WTC11 (cell line): ENCODE measurements around the gene ADAMTS10.

Experiments used
- E2F4 ChIP-seq: sonication (generic); formaldehyde crosslinking; IDR thresholded peaks from 2 replicates; pipeline ENCODE4 v1.8.1; 2022; ENCODE audit warnings: low read depth, mild to moderate bottlenecking, moderate library complexity, missing genetic modification reagents, borderline replicate concordance
- ESRRA ChIP-seq: sonication (generic); formaldehyde crosslinking; IDR thresholded peaks from 2 replicates; pipeline ENCODE4 v1.8.1; 2022; ENCODE audit warnings: mild to moderate bottlenecking, missing genetic modification reagents, borderline replicate concordance
- FOXK1 ChIP-seq: sonication (generic); formaldehyde crosslinking; IDR thresholded peaks from 2 replicates; pipeline ENCODE4 v1.8.0; 2022; ENCODE audit warnings: mild to moderate bottlenecking, moderate library complexity, missing genetic modification reagents
- MLX ChIP-seq: sonication (generic); formaldehyde crosslinking; IDR thresholded peaks from 2 replicates; pipeline ENCODE4 v1.8.1; 2023; ENCODE audit warnings: mild to moderate bottlenecking, missing genetic modification reagents, moderate library complexity
- MXD4 ChIP-seq: fragments of 250-450 bp; sonication (Bioruptor Pico); IDR thresholded peaks from 2 replicates; pipeline ENCODE4 v1.8.0; 2021; ENCODE audit warnings: mild to moderate bottlenecking, moderate library complexity, borderline replicate concordance
- NFYB ChIP-seq: sonication (generic); formaldehyde crosslinking; conservative IDR thresholded peaks from 2 replicates; pipeline ENCODE4 v1.8.0; 2022; ENCODE audit warnings: low read depth, missing genetic modification reagents
- PRDM15 ChIP-seq: sonication (generic); formaldehyde crosslinking; IDR thresholded peaks from 2 replicates; pipeline ENCODE4 v1.8.0; 2022; ENCODE audit warnings: missing genetic modification reagents
- SMAD4 ChIP-seq: sonication (generic); formaldehyde crosslinking; IDR thresholded peaks from 2 replicates; pipeline ENCODE4 v1.8.0; 2022; ENCODE audit warnings: mild to moderate bottlenecking, missing genetic modification reagents
- TCF7 ChIP-seq: sonication (generic); formaldehyde crosslinking; IDR thresholded peaks from 2 replicates; pipeline ENCODE4 v1.8.0; 2022; ENCODE audit warnings: mild to moderate bottlenecking, low read depth, missing genetic modification reagents, moderate library complexity
- TEAD4 ChIP-seq: sonication (generic); formaldehyde crosslinking; IDR thresholded peaks from 2 replicates; pipeline ENCODE4 v1.8.0; 2022; ENCODE audit warnings: mild to moderate bottlenecking, missing genetic modification reagents
- ZNF416 ChIP-seq: fragments of 250-450 bp; sonication (Bioruptor Pico); IDR thresholded peaks from 2 replicates; pipeline ENCODE4 v1.9.0; 2021; ENCODE audit warnings: mild to moderate bottlenecking, inconsistent platforms
- TF ChIP-seq, protein P1 (sequence below): fragments of 200-600 bp; IDR thresholded peaks from 2 replicates; pipeline ENCODE4 v1.8.0; 2022; ENCODE audit warnings: antibody characterized with exemption
- TF ChIP-seq, protein P2 (sequence below): sonication (generic); formaldehyde crosslinking; IDR thresholded peaks from 2 replicates; pipeline ENCODE4 v1.8.1; 2022; ENCODE audit warnings: missing genetic modification reagents, borderline replicate concordance

DNA sequence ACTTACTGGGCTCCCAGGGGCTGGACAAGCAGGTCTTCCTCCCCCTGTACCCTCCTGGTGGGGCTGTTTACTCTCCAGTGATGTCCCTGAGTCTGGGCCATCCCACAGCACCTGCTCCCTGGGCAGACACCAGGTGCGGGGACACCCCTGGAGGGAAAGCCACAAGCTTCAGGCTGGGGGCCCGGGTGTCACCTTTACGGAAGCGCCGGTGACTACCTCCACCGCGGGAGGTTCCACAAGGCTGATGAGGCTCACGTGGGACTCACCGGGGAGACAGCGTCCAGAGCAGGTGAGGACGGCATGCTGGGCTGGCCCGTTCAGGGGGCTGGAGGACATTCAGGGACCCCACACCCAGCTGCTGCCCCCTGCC, 44.8 kb upstream of the ADAMTS10 start:
- TF ChIP-seq MLX (CRISPR knock-in tag): no peak
- TF ChIP-seq, protein P1, sequence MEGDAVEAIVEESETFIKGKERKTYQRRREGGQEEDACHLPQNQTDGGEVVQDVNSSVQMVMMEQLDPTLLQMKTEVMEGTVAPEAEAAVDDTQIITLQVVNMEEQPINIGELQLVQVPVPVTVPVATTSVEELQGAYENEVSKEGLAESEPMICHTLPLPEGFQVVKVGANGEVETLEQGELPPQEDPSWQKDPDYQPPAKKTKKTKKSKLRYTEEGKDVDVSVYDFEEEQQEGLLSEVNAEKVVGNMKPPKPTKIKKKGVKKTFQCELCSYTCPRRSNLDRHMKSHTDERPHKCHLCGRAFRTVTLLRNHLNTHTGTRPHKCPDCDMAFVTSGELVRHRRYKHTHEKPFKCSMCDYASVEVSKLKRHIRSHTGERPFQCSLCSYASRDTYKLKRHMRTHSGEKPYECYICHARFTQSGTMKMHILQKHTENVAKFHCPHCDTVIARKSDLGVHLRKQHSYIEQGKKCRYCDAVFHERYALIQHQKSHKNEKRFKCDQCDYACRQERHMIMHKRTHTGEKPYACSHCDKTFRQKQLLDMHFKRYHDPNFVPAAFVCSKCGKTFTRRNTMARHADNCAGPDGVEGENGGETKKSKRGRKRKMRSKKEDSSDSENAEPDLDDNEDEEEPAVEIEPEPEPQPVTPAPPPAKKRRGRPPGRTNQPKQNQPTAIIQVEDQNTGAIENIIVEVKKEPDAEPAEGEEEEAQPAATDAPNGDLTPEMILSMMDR: no peak
- TF ChIP-seq MXD4 (CRISPR knock-in tag): no peak
- no peak for TF ChIP-seq SMAD4 (CRISPR knock-in tag)
- no peak for TF ChIP-seq PRDM15 (CRISPR knock-in tag)
- TF ChIP-seq ESRRA: no peak
- no peak for TF ChIP-seq E2F4 (CRISPR knock-in tag)
- TF ChIP-seq TEAD4 (CRISPR knock-in tag): no peak
- no peak for TF ChIP-seq FOXK1 (CRISPR knock-in tag)
- TF ChIP-seq NFYB (CRISPR knock-in tag): no peak
- TF ChIP-seq, protein P2, sequence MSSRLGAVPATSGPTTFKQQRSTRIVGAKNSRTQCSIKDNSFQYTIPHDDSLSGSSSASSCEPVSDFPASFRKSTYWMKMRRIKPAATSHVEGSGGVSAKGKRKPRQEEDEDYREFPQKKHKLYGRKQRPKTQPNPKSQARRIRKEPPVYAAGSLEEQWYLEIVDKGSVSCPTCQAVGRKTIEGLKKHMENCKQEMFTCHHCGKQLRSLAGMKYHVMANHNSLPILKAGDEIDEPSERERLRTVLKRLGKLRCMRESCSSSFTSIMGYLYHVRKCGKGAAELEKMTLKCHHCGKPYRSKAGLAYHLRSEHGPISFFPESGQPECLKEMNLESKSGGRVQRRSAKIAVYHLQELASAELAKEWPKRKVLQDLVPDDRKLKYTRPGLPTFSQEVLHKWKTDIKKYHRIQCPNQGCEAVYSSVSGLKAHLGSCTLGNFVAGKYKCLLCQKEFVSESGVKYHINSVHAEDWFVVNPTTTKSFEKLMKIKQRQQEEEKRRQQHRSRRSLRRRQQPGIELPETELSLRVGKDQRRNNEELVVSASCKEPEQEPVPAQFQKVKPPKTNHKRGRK (CRISPR knock-in tag): no peak
- TF ChIP-seq ZNF416 (CRISPR knock-in tag): no peak
- no peak for TF ChIP-seq TCF7 (CRISPR knock-in tag)
